Peyer's patch (tissue), 4 donors: ENCODE measurements around the gene SHISA9.

ENCODE experiments used
- POLR2A ChIP-seq, 2 donors: fragments of 450-650 bp; IDR thresholded peaks; one replicate each; pipeline ENCODE4 v1.5.1; 2017; ENCODE audit warnings: antibody characterized with exemption in 2 of 2, mild to moderate bottlenecking in 2 of 2, moderate library complexity in 2 of 2
- TF ChIP-seq, protein P1 (sequence below), 6 experiments: fragments of 450-650 bp in 4 of 6; fragments of 200-600 bp in 2 of 6; sonication (generic) in 1 of 6; IDR thresholded peaks; one replicate each; pipeline ENCODE4 v1.5.1; 2017 to 2019; ENCODE audit warnings: antibody characterized with exemption in 6 of 6, mild to moderate bottlenecking in 3 of 6, moderate library complexity in 1 of 6

GRCh38 chr16:12917246-12917645, 15.8 kb downstream of the SHISA9 start:
- TF ChIP-seq, protein P1, sequence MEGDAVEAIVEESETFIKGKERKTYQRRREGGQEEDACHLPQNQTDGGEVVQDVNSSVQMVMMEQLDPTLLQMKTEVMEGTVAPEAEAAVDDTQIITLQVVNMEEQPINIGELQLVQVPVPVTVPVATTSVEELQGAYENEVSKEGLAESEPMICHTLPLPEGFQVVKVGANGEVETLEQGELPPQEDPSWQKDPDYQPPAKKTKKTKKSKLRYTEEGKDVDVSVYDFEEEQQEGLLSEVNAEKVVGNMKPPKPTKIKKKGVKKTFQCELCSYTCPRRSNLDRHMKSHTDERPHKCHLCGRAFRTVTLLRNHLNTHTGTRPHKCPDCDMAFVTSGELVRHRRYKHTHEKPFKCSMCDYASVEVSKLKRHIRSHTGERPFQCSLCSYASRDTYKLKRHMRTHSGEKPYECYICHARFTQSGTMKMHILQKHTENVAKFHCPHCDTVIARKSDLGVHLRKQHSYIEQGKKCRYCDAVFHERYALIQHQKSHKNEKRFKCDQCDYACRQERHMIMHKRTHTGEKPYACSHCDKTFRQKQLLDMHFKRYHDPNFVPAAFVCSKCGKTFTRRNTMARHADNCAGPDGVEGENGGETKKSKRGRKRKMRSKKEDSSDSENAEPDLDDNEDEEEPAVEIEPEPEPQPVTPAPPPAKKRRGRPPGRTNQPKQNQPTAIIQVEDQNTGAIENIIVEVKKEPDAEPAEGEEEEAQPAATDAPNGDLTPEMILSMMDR (IDR thresholded peaks at IDR 0.05) = no peak
- no peak for TF ChIP-seq POLR2A (IDR thresholded peaks at IDR 0.05)
